Hematopoietic multipotent progenitor cell treated with erythropoietin and hydrocortisone succinate and interleukin-3 and kit ligand, for 15 days (in vitro differentiated cells): ENCODE data around the gene LDB2.

Source experiments
- DNase-seq: peaks from one replicate; pipeline ENCODE4 v3.0.0-alpha.2; 2015; ENCODE audit warnings: low spot score

LDB2 gene

DNA sequence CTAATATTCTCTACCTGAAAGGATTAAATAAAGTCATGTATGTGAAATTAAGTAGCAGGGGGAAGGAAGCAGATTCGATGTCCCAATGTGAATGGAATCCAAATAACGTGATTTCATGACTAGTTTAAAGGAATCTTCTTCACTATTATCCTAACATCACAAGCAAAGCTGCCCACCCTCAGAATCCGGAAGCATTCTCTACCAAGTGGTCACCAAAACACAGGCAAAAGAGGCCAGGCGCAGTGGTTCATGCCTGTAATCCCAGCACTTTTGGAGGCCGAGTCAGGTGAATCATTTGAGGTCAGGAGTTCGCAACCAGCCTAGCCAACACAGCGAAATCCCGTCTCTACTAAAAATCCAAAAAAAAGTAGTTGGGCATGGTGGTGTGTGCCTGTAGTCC, 212.9 kb downstream of the LDB2 start:
- no peak for DNase-seq

DNA sequence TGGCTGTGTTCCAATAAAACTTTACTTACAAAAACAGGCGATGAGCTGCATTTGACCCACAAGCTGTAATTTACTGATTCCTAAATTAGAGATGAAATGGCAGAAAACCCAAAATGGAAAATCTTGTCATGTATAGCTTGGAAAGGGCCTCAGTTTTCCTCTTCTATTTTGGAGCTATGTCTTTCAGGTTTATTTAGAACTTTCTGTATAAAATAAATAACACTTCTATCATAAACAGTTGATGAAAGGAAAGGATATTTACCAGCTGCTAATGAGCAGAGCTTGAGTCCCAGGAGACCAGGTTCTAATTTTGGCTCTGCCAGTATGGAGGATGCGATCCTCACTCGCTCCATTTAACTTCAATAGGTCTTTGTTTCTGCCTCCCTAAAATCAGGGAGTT, 213.5 kb downstream of the LDB2 start:
- no peak for DNase-seq

- DNase-seq = no peak
Measured at GRCh38 chr4:16684097-16684496, 214.3 kb downstream of the LDB2 start.

DNA sequence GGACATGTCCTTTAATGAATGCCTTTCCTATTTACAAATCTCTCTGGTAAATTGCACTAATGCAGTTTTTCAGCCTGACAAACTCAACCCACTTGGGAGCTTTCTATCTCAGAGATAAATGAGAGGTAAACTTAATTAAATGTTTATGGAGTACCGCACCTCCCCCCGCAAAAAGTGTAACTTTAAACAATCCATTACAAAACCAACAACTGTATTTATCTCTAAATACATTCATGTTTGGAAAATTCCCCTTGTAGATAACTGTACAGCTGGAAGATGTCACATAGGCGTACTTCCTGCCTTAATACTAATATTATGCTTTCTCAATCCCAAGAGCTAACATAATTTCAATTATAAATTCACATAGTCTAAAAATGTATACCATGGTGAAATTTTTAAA, 215.5 kb downstream of the LDB2 start:
- DNase-seq = no peak

DNA sequence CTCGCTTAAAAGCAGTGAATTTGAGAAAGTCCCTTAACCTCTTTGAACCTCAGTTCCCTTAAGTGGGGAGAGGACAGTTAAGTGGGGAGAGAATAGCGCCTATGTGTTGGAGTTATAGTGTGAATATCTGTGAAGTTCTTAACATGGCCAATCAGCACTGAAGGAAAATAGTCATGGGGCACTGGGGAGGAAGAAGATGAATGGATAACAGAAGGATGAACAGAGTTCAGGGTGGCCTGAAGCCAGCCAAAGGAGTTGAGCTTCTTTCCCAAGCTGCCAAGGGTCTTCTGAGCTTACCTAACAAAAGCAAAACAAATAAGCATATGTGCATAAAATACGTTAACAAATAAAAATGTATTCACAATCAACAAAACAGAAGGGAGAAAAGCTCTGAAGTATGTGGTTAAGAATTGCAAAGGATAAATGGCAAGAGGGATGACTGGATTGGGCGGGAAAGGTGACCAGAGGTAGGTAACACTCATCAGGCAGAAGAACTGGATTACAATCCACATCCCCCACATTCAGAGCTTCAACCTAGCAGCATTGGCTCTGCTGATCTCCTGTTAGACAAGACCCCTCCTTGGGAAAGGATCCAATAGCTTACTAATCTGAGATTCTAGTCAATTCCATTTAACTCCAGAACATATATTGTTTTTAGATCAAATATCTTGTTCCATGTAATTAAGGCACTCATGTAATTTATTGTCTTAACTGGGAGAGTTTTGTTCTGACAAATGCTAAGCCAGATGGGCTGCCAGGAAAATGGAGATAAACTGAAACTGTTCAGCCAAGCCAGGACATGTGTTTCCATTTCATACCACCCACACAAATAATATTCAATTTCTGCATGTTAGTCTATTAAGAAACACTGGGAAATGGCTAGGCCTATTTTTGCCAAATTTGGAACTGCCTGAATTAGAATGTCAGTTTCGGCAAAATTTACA, 221.2 kb downstream of the LDB2 start:
- no peak for DNase-seq

GRCh38 chr4:16676230-16676770, 222.1 kb downstream of the LDB2 start:
- DNase-seq = no peak

GRCh38 chr4:16674082-16674481, 224.4 kb downstream of the LDB2 start:
- no peak for DNase-seq

- DNase-seq = no peak
Measured at GRCh38 chr4:16672421-16672820, 226.0 kb downstream of the LDB2 start.

DNA sequence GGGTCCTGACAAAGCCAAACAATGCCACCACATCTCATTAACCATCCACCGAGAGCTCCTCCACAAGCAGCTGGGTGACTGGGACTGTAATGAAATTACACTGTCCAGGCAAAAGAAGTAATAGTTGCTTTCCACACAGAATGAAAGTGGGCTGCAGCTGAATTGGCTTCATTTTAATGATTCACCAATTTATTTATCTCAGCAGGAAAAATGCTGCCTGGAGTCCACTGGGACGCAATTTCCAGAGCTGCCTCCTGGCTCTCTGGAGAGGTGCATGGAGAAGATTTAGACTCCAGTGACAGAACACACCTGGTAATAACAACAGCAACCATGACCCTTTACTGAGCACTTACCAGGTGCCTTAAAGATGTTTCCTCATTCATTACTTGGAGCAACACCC, 226.7 kb downstream of the LDB2 start:
- DNase-seq = no peak

DNA sequence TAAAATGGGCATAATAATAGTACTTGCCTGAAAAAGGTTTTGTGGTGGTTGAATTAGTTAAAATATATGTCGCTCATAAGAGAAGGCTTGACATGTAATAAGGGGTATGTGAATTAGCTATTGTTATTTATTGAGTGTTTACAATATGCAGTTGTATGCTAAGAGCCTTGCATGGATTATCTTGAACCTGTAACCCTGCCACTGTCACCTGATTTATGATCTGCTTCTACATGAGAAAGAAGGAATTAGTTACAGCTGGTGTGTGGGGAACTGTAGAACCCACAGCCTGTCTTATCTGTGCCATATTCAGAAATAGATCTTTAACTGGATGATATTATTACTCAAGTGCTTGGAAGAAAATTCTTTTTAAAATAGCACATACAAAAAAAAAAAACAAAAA, 227.7 kb downstream of the LDB2 start:
- DNase-seq = no peak

DNA sequence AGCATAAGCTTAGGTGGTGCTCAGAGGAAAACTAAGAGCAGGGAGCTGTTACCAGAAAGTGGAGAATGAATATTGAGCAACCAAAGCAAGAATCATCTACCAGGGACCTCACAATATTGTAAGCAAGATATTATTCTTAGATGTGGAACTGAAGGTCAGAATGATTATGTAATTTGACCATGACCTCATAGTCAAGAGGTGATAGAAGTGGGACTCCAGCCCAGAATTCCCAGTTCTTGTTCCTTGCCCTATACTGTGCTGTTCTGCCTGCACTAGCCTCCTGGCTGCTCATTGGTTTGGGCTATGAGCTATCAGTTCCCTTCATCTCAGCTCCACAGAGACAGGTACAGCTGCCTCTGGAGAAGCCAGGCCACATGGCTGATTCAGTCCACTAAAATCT, 229.4 kb downstream of the LDB2 start:
- DNase-seq = no peak

DNA sequence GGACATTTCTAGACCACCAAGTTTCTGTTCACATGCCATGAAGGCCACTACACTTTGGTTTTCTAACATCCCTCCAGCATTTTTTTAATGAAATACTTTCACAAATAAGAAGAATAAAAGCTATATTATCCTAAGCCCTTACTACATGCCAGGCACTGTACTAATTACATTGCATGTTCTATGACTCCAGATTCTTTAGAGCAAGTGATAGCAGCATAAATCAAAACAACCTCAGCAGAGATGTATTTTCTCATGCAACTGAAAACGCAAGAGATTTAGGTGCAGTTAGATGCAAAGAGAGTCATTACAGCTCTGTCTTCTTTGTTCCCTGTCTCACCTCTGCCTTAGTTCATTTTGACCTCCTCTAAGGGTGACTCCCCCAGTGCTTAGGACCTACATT, 230.0 kb downstream of the LDB2 start:
- no peak for DNase-seq

- no peak for DNase-seq
Measured at GRCh38 chr4:16667464-16667863, 231.0 kb downstream of the LDB2 start.

GRCh38 chr4:16665942-16666551, 232.4 kb downstream of the LDB2 start:
- no peak for DNase-seq

DNA sequence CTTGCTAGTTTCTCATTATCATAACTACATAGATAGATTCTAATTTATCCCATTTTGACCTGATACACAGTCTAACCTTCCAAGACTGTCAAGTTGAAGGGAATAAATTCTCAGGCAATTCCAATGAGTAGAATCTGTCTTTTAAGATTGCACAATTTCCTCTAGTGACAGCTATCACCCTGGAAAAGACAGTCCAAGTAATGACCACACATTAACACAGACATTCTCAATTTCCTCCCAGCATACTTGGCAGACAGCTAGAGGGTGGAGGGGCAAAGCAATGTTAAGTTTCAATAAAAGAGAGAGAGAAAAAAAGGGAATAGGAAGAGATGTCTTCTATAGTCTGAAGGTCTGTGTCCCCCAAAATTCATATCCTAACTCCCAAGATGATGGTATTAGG, 234.7 kb downstream of the LDB2 start:
- DNase-seq = no peak

GRCh38 chr4:16663307-16663706, 235.1 kb downstream of the LDB2 start:
- DNase-seq = no peak

GRCh38 chr4:16661813-16662212, 236.6 kb downstream of the LDB2 start:
- no peak for DNase-seq

GRCh38 chr4:16660656-16661055, 237.8 kb downstream of the LDB2 start:
- DNase-seq = no peak

- DNase-seq = no peak
Measured at GRCh38 chr4:16659694-16660093, 238.8 kb downstream of the LDB2 start.

GRCh38 chr4:16659079-16659478, 239.4 kb downstream of the LDB2 start:
- no peak for DNase-seq

- no peak for DNase-seq
Measured at GRCh38 chr4:16658183-16658582, 240.3 kb downstream of the LDB2 start.

DNA sequence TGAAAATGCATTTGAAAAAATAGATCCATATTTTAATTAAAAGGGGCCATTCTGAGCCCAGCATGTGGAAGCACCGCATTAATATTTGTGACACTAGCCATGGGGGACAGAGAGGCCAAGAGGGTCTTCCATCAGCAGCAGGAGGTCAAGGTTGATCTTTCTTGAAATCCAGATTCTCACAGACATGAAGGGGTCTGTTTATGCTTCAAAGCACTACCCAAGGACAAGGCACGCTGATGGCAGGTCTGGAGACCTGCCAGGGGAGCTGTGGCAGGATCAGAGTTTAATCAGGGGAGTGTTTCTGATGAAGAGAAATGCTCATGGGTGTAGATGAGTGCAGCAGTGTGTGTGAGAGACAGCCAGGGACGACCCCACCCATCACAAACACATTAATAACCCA, 243.3 kb downstream of the LDB2 start:
- DNase-seq = no peak

DNA sequence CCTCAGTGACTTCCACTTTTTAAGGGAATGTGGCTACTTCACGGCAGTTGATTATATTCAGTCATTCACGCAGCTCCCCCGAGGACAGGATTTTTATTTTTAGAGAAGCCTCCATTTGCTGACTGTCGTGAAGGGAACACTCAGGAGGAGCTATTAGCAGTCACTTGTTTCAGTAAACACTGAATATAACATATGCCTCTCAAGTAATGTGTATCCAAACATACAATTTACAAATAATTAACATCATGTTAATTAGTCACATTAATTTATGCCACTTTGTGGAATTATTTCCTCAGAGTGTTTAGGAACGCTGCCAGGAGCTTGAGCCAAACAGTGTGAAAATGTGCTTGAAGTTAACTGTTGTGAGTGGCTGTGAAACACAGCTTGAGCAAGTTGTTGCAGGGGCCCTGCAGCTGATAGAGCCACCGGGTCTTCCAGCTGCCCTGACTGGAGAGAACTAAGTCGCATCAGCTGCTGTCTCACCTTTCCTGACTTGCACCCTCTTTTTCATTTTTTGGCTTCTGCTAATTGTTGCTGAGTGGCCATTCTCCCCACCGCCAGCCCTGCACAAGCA, 245.6 kb downstream of the LDB2 start:
- DNase-seq = no peak
